ENCODE measurements around the gene UFD1. TPM values are rescaled to one million over a fixed set of nuclear protein-coding genes. Genes with fewer than 3 reads are reported as not detected.
A peak's percentile ranks its signal among the peaks of the same experiment; 100 is the strongest.

UFD1 gene
- total and polyA plus RNA-seq, 9 of the 15 experiments (the other 6 are each of a cell fraction or from before 2014, with no cell fraction given), result 238 to 645 (median 363) TPM

DNA sequence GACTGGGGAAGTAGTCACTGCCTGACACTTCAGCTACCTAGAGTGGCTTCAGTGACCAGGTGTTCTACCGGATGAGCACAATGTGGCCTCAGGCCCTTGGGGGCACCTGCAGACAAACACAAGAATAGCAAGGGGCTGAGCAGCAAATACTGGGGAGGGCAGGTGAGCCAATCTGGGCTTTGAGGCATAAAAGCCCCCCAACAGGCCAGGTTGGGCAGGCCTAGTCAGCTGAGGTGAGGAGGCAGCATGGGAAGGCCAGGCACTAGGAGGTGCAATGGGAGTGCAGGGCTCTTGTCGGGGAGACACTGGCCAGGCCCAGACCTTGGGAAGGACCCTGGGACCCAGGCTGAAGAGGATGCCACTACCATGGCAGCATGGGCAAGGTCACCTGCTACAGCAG, 9.0 kb downstream of the UFD1 start (continued):
- 0 out of 2 replicates have a peak, but pooled peaks have one; percentile 14 for TF ChIP-seq THRB (CRISPR knock-in tag; conservative IDR thresholded peaks at IDR 0.05)
- TF ChIP-seq TAF15 (IDR thresholded peaks at IDR 0.05; ENCODE audit: low read depth, low read length), result 0 out of 2 replicates have a peak, but pooled peaks have one; percentile 55
- TF ChIP-seq PHB2 (IDR thresholded peaks at IDR 0.05; ENCODE audit: low read depth), result no peak
- no peak for TF ChIP-seq SNRNP70 (optimal IDR thresholded peaks at IDR 0.05; ENCODE audit: low read depth, low read length)
- no peak for TF ChIP-seq L3MBTL2 (IDR thresholded peaks at IDR 0.05)
- TF ChIP-seq DNMT1 (IDR thresholded peaks at IDR 0.05), result no peak
- peak; percentile 54; the same call in 1 of the 2 replicates for TF ChIP-seq THAP12 (CRISPR knock-in tag; IDR thresholded peaks at IDR 0.05)
- TF ChIP-seq HDAC6 (IDR thresholded peaks at IDR 0.05; ENCODE audit: low read depth, low read length), result 0 out of 2 replicates have a peak, but pooled peaks have one; percentile 23
- no peak for TF ChIP-seq ZNF175 (CRISPR knock-in tag; IDR thresholded peaks at IDR 0.05; ENCODE audit: low read depth)
- no peak for TF ChIP-seq SMARCE1 (IDR thresholded peaks at IDR 0.05)
- no peak for TF ChIP-seq PYGO2 (tag; IDR thresholded peaks at IDR 0.05)
- peak; percentile 25; the same call in 1 of the 2 replicates for TF ChIP-seq PHB (CRISPR knock-in tag; IDR thresholded peaks at IDR 0.05)
- no peak for TF ChIP-seq ZFP1 (CRISPR knock-in tag; IDR thresholded peaks at IDR 0.05)
- TF ChIP-seq FUS (optimal IDR thresholded peaks at IDR 0.05; ENCODE audit: low read depth, low read length), result no peak
- no peak for TF ChIP-seq CLOCK (CRISPR knock-in tag; IDR thresholded peaks at IDR 0.05; ENCODE audit: borderline replicate concordance)
- TF ChIP-seq ZNF586 (CRISPR knock-in tag; conservative IDR thresholded peaks at IDR 0.05), result no peak
- TF ChIP-seq POLR2G (IDR thresholded peaks at IDR 0.05; ENCODE audit: low read depth, low read length), result peak; percentile 40; the same call in 1 of the 2 replicates
